ENCODE results near the gene MIOX. TPM values are rescaled to one million over a fixed set of nuclear protein-coding genes. Genes with fewer than 3 reads are reported as not detected.

Gene MIOX
- polyA plus RNA-seq, 4 donors: 3.6 to 18.2 (median 13.4) TPM

- DNase-seq (ENCODE audit: low read depth in 4 of 4, low spot score in 2 of 4): no peak
Observed at GRCh38 chr22:50454556-50455075, 32.0 kb upstream of the MIOX start.

GRCh38 chr22:50455201-50455600 is 31.5 kb upstream of the MIOX start:
- no peak for DNase-seq (ENCODE audit: low read depth in 4 of 4, low spot score in 2 of 4)

DNA sequence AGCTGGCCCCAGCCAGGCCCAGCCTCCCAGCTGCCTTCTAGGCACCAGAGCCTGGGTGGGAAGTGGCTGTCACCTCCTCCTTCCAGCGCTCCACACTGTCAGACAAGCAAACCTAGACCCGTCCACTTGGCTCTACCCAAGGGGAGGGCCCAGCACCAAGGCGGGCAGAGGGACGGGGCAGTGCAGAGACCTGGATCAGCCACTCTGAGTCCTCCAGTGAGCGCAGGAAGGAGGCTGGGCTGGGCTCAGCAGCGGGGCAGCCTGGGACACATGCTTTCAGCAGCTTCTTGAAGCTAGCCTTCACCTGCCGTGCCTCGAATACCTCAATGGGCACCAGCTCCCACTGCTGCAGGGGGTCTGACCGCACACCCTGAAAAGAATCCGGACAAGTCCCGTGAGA is 30.6 kb upstream of the MIOX start:
- no peak for DNase-seq (ENCODE audit: low read depth in 4 of 4, low spot score in 2 of 4)

GRCh38 chr22:50456466-50457234 is 30.0 kb upstream of the MIOX start:
- no peak for DNase-seq (ENCODE audit: low read depth in 4 of 4, low spot score in 2 of 4)

DNA sequence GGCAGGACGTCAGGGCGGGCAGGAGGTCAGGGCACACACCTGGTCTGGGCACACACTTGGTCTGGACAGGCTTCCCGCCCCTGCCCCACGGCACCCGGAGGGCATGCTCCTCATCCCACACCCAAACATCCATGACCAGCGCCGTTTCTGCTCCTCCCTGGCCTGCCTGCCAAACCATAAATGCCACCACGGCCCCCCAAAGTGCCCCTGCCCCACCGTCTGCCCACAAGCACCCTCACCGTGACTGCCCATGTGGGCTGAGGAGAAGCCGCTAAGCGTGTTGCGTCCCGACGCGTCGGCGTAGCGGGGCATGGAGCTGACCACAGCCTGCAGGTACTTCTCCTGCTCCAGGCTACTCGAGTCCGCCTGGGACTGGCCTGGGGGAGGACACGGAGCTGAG is 27.6 kb upstream of the MIOX start:
- DNase-seq (ENCODE audit: low read depth in 4 of 4, low spot score in 2 of 4): no peak

GRCh38 chr22:50459496-50460140 is 27.0 kb upstream of the MIOX start:
- no peak for DNase-seq (ENCODE audit: low read depth in 4 of 4, low spot score in 2 of 4)

GRCh38 chr22:50460938-50461337 is 25.7 kb upstream of the MIOX start:
- no peak for DNase-seq (ENCODE audit: low read depth in 4 of 4, low spot score in 2 of 4)

GRCh38 chr22:50461536-50461935 is 25.1 kb upstream of the MIOX start:
- no peak for DNase-seq (ENCODE audit: low read depth in 4 of 4, low spot score in 2 of 4)

DNA sequence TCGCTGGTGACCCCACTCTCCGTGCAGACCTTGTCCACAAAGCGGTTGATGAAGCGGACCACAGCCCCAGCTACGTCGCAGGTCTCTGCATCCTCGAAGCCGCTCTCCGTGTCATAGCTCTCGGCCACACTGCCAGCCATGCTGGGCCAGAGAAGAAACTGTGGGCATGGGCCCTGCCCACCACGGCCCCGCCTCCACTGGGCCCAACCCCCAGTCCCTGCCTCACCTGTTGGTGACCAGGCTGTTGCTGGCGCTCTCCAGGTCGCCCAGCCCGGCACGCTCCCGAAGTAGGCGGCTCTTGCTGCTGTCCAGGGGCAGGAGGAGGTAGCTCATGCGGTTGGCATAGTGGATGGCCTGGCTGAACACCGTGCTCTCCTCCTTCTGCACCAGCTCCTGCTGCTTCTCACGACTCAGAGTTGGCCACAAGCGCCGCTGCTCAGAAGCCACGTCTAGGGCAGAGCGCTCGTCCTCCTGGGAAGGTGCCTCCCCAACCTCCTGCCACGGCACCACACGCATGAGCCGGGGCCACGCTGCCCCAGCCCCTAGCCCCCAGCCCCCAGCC is 24.6 kb upstream of the MIOX start:
- DNase-seq (ENCODE audit: low read depth in 4 of 4, low spot score in 2 of 4): no peak

GRCh38 chr22:50463188-50463900 is 23.3 kb upstream of the MIOX start:
- DNase-seq (ENCODE audit: low read depth in 4 of 4, low spot score in 2 of 4): no peak

DNA sequence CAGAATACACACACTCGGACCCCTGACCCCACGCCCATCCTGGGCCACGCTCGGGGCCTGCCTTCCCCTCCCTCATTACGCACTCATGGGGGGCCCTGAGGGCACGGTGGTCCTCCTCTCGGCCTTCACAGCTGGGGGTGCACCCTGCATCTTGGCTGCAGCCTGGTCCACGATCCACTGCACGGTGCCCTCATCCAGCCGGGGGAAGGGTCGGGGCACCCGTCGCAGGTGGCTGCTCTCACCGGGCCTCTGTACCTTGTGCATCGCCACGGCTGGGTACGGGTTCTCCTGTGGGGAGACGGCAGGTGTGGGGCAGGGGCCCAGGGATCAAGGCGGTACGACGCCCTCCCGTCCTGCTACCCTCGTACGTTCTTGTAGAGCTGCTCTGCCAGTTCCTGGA is 22.2 kb upstream of the MIOX start:
- no peak for DNase-seq (ENCODE audit: low read depth in 4 of 4, low spot score in 2 of 4)

- no peak for DNase-seq (ENCODE audit: low read depth in 4 of 4, low spot score in 2 of 4)
Observed at GRCh38 chr22:50465066-50465930, 21.4 kb upstream of the MIOX start.

DNA sequence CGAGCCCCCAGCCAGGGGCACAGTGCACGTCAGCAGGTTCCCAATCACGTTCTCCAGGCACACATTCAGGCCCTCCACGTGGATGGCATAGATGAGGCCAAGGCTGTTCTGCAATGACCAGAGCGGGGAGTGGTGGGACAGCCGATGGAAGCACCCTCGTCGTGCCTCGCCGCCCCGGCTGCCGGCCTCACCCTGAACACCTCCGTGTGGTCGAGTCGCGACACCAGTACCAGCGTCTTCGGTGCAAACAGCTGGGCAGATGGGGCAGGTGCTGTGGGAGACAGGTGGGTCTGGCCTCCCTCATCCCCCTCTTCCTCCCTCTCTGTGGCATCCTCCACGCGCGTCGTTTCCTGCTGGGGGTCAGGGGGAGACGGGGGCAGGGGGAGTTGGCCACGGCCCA is 19.3 kb upstream of the MIOX start:
- DNase-seq (ENCODE audit: low read depth in 4 of 4, low spot score in 2 of 4): no peak

DNA sequence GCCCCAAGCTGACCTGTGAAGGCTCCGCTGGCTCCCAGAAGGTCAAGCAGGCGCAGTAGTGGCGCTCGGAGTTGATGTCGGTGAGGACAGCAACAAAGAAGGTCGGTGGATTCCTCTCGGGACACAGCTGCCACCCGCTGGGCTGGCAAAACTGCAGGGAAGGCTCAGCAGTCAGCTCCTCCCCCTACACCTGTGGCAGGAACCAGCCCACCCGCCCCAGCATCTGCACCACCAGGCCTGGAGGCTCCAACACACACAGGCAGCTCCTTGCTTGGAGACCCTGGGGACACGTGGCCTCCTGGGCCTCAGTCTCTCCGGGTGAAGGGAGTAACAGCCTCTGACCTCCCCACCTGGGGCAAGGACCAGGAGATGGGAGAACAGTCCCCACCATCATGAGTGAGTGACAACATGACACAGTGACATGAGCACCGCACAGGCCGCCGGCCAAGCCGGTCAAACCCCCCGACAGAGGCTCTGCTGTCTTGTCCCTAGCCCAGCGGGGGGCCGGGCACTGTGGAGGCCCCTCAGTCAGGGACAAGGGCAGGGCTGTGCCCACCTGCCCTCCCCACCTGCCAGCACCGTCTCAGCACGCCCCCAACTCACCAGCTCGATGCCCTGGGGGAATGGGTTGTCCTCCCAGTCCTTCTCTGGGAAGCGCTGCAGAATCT is 18.8 kb upstream of the MIOX start:
- no peak for DNase-seq (ENCODE audit: low read depth in 4 of 4, low spot score in 2 of 4)

DNA sequence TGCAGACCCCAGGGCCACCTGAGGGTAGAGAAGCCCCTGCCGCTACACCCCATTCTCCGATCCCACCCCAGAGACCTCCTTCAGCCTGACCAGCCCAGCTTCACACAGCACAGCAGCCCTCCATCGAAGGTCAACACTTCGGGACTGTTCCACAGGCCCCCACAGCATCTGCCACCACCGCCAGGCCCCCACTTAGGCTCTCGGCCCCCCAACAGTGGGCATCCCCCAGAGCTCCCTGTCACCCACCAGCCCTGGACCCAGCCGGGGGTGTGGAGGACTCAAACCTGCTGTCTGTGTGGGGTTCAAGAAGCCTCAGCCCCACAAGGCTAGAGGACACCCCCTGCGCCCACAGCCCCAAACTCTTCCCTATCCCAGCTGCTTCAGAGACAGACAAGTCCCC is 18.0 kb upstream of the MIOX start:
- DNase-seq (ENCODE audit: low read depth in 4 of 4, low spot score in 2 of 4): no peak

- DNase-seq (ENCODE audit: low read depth in 4 of 4, low spot score in 2 of 4): no peak
Observed at GRCh38 chr22:50469377-50470305, 17.0 kb upstream of the MIOX start.

GRCh38 chr22:50470491-50470890 is 16.2 kb upstream of the MIOX start:
- no peak for DNase-seq (ENCODE audit: low read depth in 4 of 4, low spot score in 2 of 4)

DNA sequence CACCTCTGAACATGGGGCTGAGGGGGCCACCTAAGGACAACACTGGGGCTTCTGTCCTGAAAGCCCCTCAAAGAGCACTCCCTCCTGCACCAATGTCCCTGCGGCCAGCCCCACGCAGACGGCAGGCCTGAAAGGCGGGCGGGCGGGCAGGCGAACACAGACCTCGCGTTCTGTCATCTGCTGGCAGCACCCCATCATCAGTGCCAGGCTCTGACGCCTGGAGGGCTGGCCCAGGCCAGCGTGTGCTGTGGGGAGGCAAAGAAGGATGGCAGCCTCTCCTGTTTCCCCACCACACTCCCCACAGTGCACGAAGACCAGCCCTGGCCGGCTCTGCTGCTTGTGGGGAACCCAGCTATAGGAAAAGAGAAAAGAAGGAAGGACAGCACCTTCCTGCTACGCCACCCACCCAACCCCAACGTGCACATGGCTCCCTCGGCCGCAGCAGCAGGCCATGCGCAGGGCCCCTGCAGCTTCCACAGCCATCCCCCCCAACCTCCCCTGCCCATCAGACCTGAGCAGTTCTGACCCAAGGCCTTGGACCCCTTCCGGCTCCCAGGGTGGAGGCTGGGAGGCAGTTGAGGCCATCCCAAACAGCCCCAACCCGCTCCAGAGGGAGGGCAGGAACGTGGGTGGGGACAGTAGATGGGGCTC is 15.3 kb upstream of the MIOX start:
- DNase-seq (ENCODE audit: low read depth in 4 of 4, low spot score in 2 of 4): no peak

All from left renal cortex interstitium (tissue), 4 donors.